Stomach (tissue), 4 donors: ENCODE results near the gene SH3RF3.

Source experiments
- CTCF ChIP-seq, 7 experiments: fragments of 450-650 bp in 4 of 7; fragments of 200-600 bp in 3 of 7; sonication (generic) in 3 of 7; IDR thresholded peaks; one replicate each; pipeline ENCODE4 v1.5.1; 2016 to 2019; ENCODE audit warnings: antibody characterized with exemption in 7 of 7, control low read depth in 2 of 7, mild to moderate bottlenecking in 1 of 7
- EP300 ChIP-seq: sonication (generic); formaldehyde crosslinking; IDR thresholded peaks from one replicate; pipeline ENCODE4 v1.6.1; 2017; ENCODE audit warnings: antibody characterized with exemption
- POLR2A ChIP-seq, 4 donors: fragments of 450-650 bp; IDR thresholded peaks; one replicate each; pipeline ENCODE4 v1.6.1; 2016; ENCODE audit warnings: antibody characterized with exemption in 4 of 4, control low read depth in 2 of 4, mild to moderate bottlenecking in 1 of 4, moderate library complexity in 1 of 4
- POLR2AphosphoS5 ChIP-seq, 3 donors: sonication (generic); formaldehyde crosslinking; IDR thresholded peaks; one replicate each; pipeline ENCODE4 v1.6.1; 2016; ENCODE audit warnings: antibody characterized with exemption in 3 of 3

- TF ChIP-seq CTCF (IDR thresholded peaks at IDR 0.05) (no peak), POLR2A (IDR thresholded peaks at IDR 0.05) (no peak), EP300 (no peak), POLR2AphosphoS5 (IDR thresholded peaks at IDR 0.05) (no peak)
These were observed 240.7 kb downstream of the SH3RF3 start for GRCh38 chr2:109369671-109370191.
